A549 (cell line): Measurements from ENCODE around the gene CCDC197. TPM values are rescaled to one million over a fixed set of nuclear protein-coding genes. Genes with fewer than 3 reads are reported as not detected.

Source experiments
- ATAC-seq, 2 experiments: fragments of 200-7000 bp in 1 of 2; fragments of >200 bp in 1 of 2; cut with Nextera tagmentation in 1 of 2; cut with Tn5 transposase in 1 of 2; 3 replicates each; pipeline versions ENCODE4 v1.8.0 to v1.9.1; 2018 to 2020; ENCODE audit warnings: mild to moderate bottlenecking in 1 of 2, moderate library complexity in 1 of 2
- CTCF ChIA-PET: fragments of 300-600 bp; sonication (Branson Sonifier 250); formaldehyde crosslinking; extraction: SDS; loops from one replicate; lab custom pipeline; 2021; ENCODE audit warnings: antibody characterized with exemption, inconsistent platforms; lab: Yijun Ruan, JAX
- POLR2A ChIA-PET: fragments of 350-600 bp; formaldehyde crosslinking; extraction: SDS; loops from one replicate; lab custom pipeline; 2021; ENCODE audit warnings: antibody characterized with exemption, inconsistent platforms; lab: Yijun Ruan, JAX
- DNase-seq, 2 experiments: peaks; one replicate each; pipeline versions ENCODE4 v3.0.0 to v3.0.0-alpha.2; 2011 to 2016; ENCODE audit warnings: low read depth in 1 of 2, low spot score in 1 of 2
- FAIRE-seq: peaks from 2 replicates; lab custom pipeline; 2011; peaks lifted over from hg19 to GRCh38; lab: Jason Lieb, UNC
- H3K27ac ChIP-seq, 2 experiments: fragments of >200 bp; sonication (Bioruptor Twin); formaldehyde crosslinking; 3 replicates each; pipeline ENCODE4 v1.5.1; 2016 to 2017
- H3K4me1 ChIP-seq: fragments of >200 bp; sonication (Bioruptor Twin); formaldehyde crosslinking; 3 replicates; pipeline ENCODE4 v1.6.1; 2016
- H3K4me2 ChIP-seq: fragments of >200 bp; sonication (Bioruptor Twin); formaldehyde crosslinking; 3 replicates; pipeline ENCODE4 v1.6.1; 2016
- H3K4me3 ChIP-seq: fragments of >200 bp; sonication (Bioruptor Twin); formaldehyde crosslinking; 3 replicates; pipeline ENCODE4 v1.5.1; 2016
- H3K9me3 ChIP-seq: fragments of >200 bp; sonication (Bioruptor Twin); formaldehyde crosslinking; 3 replicates; pipeline ENCODE4 v1.6.1; 2016
- BHLHE40 ChIP-seq: IDR thresholded peaks from 2 replicates; pipeline ENCODE4 v1.6.1; 2012; ENCODE audit warnings: low read depth, low read length, inconsistent platforms
- CBX2 ChIP-seq: fragments of 200-600 bp; sonication (generic); IDR thresholded peaks from 2 replicates; pipeline ENCODE4 v1.6.1; 2016; ENCODE audit warnings: low read depth, mild to moderate bottlenecking, borderline replicate concordance
- CHD2 ChIP-seq: fragments of 150-350 bp; IDR thresholded peaks from 2 replicates; pipeline ENCODE4 v1.6.1; 2014; ENCODE audit warnings: low read length; ENCODE audit not compliant: partially characterized antibody
- CHD4 ChIP-seq: fragments of 200-600 bp; sonication (generic); IDR thresholded peaks from 2 replicates; pipeline ENCODE4 v1.6.1; 2016; ENCODE audit warnings: antibody characterized with exemption, mild to moderate bottlenecking, borderline replicate concordance
- FOSB ChIP-seq: fragments of 250-450 bp; sonication (Bioruptor Pico); IDR thresholded peaks from 2 replicates; pipeline ENCODE4 v1.5.0; 2020; ENCODE audit warnings: mild to moderate bottlenecking, moderate library complexity
- HEYL ChIP-seq: fragments of 250-450 bp; sonication (Bioruptor Pico); IDR thresholded peaks from 2 replicates; pipeline ENCODE4 v1.8.0; 2021; ENCODE audit warnings: mild to moderate bottlenecking, moderate library complexity
- HOXB5 ChIP-seq: fragments of 250-450 bp; sonication (Bioruptor Pico); IDR thresholded peaks from 2 replicates; pipeline ENCODE4 v1.5.0; 2020; ENCODE audit warnings: mild to moderate bottlenecking, moderate library complexity
- KDM1A ChIP-seq: fragments of 200-600 bp; sonication (generic); IDR thresholded peaks from 2 replicates; pipeline ENCODE4 v1.6.1; 2016; ENCODE audit warnings: low read depth, mild to moderate bottlenecking
- MAFK ChIP-seq: fragments of 450-650 bp; IDR thresholded peaks from 2 replicates; pipeline ENCODE4 v1.6.1; 2014; ENCODE audit not compliant: partially characterized antibody
- NR3C1 ChIP-seq: fragments of >200 bp; sonication (Bioruptor Twin); formaldehyde crosslinking; IDR thresholded peaks from 3 replicates; pipeline ENCODE4 v1.6.1; 2017
- PHF8 ChIP-seq: fragments of 200-600 bp; sonication (generic); IDR thresholded peaks from 2 replicates; pipeline ENCODE4 v1.6.1; 2016; ENCODE audit warnings: low read depth, mild to moderate bottlenecking, antibody characterized with exemption, moderate library complexity, borderline replicate concordance
- REST ChIP-seq: fragments of 200-600 bp; sonication (generic); IDR thresholded peaks from 2 replicates; pipeline ENCODE4 v1.6.1; 2016; ENCODE audit warnings: antibody characterized with exemption, mild to moderate bottlenecking, moderate library complexity
- TFCP2L1 ChIP-seq: fragments of 250-450 bp; sonication (Bioruptor Pico); IDR thresholded peaks from 2 replicates; pipeline ENCODE4 v1.5.0; 2021; ENCODE audit warnings: mild to moderate bottlenecking
- TP53 ChIP-seq: fragments of 250-450 bp; sonication (Bioruptor Pico); IDR thresholded peaks from 2 replicates; pipeline ENCODE4 v1.5.0; 2021; ENCODE audit warnings: mild to moderate bottlenecking, moderate library complexity
- ZSCAN20 ChIP-seq: fragments of 250-450 bp; sonication (Bioruptor Pico); IDR thresholded peaks from 2 replicates; pipeline ENCODE4 v1.8.0; 2022; ENCODE audit warnings: mild to moderate bottlenecking, moderate library complexity
- WGBS: methylation state at CpG from one replicate; pipeline ENCODE4 v1.1.6; 2017; ENCODE audit errors: missing lambda C conversion rate; 5-methylcytosine and 5-hydroxymethylcytosine counted together
- polyA plus RNA-seq, 4 experiments: library from polyadenylated mRNA; depleted of rRNA in 3 of 4; stranded (reverse); fragments of >200 nt; fragmentation: RNase III in 1 of 4; extraction: RNeasy Plus Mini Kit Qiagen cat#74134 plus additional on column Dnase treatment in 1 of 4; gene quantifications; 2 replicates in 3 of 4; 3 replicates in 1 of 4; pipeline ENCODE4 v1.2.3, GENCODE V29; 2011 to 2017
- TF ChIP-seq, protein P1 (sequence below): fragments of 250-450 bp; sonication (Bioruptor Pico); IDR thresholded peaks from 2 replicates; pipeline ENCODE4 v1.5.0; 2021; ENCODE audit warnings: mild to moderate bottlenecking, moderate library complexity, borderline replicate concordance
- TF ChIP-seq, protein P2 (sequence below): fragments of >200 bp; sonication (Bioruptor Twin); formaldehyde crosslinking; IDR thresholded peaks from 3 replicates; pipeline ENCODE4 v1.6.1; 2016
- TF ChIP-seq, protein P3 (sequence below): IDR thresholded peaks from 2 replicates; pipeline ENCODE4 v1.6.1; 2012

The CCDC197 gene
- polyA plus RNA-seq, 2 of the 4 experiments (the other 2 are of a cell fraction), result not detected

GRCh38 chr14:93997916-93998870 is 1.1 kb downstream of the CCDC197 start:
- FAIRE-seq, result no peak
- no peak for TF ChIP-seq BHLHE40
- TF ChIP-seq MAFK, result peak; percentile 72
- CTCF ChIA-PET, result interaction anchor here (0.6 to 12.5 kb wide), 8 partner anchors 14 to 1348 kb away, joined by 3 to 400 read pairs (median 5); no protein-coding TSS in a partner anchor
- Histone ChIP-seq H3K27ac (no peak overlapping the region), H3K4me2 (no peak overlapping the region), H3K4me1 (peaks cover 12% of the 10 kb centered on the region; the same call in 2 of the 3 replicates), H3K4me3 (no peak overlapping the region), H3K9me3 (no peaks in the 10 kb centered on the region)
- DNase-seq, result no peak
- POLR2A ChIA-PET, result no interaction called here
- WGBS, result 75% methylated on average over 12 of the region's 17 CpGs
- no peak for ATAC-seq

- no peak overlapping the region for H3K4me2 ChIP-seq
- CTCF ChIA-PET, result interaction anchor here (0.6 to 12.5 kb wide), 8 partner anchors 13 to 138 kb away, joined by 3 to 400 read pairs (median 20); no protein-coding TSS in a partner anchor
- H3K27ac ChIP-seq, result no peak overlapping the region
- TF ChIP-seq CHD2 (no peak), REST (no peak), CBX2 (no peak), HEYL (CRISPR knock-in tag) (no peak), PHF8 (no peak), HOXB5 (CRISPR knock-in tag) (no peak)
- TF ChIP-seq, protein P1, sequence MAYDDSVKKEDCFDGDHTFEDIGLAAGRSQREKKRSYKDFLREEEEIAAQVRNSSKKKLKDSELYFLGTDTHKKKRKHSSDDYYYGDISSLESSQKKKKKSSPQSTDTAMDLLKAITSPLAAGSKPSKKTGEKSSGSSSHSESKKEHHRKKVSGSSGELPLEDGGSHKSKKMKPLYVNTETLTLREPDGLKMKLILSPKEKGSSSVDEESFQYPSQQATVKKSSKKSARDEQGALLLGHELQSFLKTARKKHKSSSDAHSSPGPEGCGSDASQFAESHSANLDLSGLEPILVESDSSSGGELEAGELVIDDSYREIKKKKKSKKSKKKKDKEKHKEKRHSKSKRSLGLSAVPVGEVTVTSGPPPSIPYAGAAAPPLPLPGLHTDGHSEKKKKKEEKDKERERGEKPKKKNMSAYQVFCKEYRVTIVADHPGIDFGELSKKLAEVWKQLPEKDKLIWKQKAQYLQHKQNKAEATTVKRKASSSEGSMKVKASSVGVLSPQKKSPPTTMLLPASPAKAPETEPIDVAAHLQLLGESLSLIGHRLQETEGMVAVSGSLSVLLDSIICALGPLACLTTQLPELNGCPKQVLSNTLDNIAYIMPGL (CRISPR knock-in tag), result no peak
- TF ChIP-seq, protein P2, sequence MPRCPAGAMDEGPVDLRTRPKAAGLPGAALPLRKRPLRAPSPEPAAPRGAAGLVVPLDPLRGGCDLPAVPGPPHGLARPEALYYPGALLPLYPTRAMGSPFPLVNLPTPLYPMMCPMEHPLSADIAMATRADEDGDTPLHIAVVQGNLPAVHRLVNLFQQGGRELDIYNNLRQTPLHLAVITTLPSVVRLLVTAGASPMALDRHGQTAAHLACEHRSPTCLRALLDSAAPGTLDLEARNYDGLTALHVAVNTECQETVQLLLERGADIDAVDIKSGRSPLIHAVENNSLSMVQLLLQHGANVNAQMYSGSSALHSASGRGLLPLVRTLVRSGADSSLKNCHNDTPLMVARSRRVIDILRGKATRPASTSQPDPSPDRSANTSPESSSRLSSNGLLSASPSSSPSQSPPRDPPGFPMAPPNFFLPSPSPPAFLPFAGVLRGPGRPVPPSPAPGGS, result no peak
- no peaks in the 10 kb centered on the region for H3K9me3 ChIP-seq
- H3K4me3 ChIP-seq, result no peak overlapping the region
- no peak for DNase-seq
- peaks cover 12% of the 10 kb centered on the region; the same call in 2 of the 3 replicates for H3K4me1 ChIP-seq
- POLR2A ChIA-PET, result interaction anchor here (1.0 kb wide), 1 partner anchor 60 kb away, joined by 3 read pairs; no protein-coding TSS in a partner anchor
- no peak for FAIRE-seq
- 100% methylated on average over 1 of the region's 7 CpGs for WGBS
- no peak for ATAC-seq
Measured at GRCh38 chr14:93998871-93999403, 1.8 kb downstream of the CCDC197 start.

DNA sequence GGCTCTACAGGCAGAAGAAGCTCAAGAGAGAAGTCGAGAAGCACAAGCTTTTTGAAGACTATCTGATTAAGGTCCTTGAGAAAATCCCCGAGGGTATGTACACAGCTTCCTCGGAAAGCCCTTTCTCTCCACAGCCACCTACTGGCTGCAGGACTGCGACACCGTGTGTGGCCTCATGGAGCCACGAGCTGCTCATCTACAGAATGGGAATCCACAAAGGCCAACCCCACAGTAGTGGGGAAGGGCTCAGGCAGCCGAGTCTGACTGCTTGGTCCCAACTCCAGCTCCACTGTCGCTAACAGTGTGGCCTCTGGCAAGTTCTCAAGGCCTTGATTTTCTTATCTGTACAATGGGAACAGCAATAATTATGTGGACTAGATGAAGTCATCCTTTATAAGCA is 2.5 kb downstream of the CCDC197 start:
- Histone ChIP-seq H3K27ac (no peak overlapping the region), H3K4me2 (no peak overlapping the region), H3K4me1 (peaks cover 10% of the 10 kb centered on the region; the same call in 2 of the 3 replicates), H3K9me3 (no peaks in the 10 kb centered on the region), H3K4me3 (no peak overlapping the region)
- ChIA-PET POLR2A (interaction anchor here (1.0 kb wide), 1 partner anchor 60 kb away, joined by 3 read pairs; no protein-coding TSS in a partner anchor), CTCF (interaction anchor here (0.6 to 12.5 kb wide), 12 partner anchors 10 to 370 kb away, joined by 3 to 400 read pairs (median 5); no protein-coding TSS in a partner anchor)
- TF ChIP-seq FOSB (CRISPR knock-in tag) (no peak), BHLHE40 (no peak), KDM1A (no peak), TFCP2L1 (CRISPR knock-in tag) (no peak), NR3C1 (no peak), ZSCAN20 (CRISPR knock-in tag) (no peak), TP53 (no peak), CHD4 (no peak)
- TF ChIP-seq, protein P3, sequence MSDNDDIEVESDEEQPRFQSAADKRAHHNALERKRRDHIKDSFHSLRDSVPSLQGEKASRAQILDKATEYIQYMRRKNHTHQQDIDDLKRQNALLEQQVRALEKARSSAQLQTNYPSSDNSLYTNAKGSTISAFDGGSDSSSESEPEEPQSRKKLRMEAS, result no peak
- ATAC-seq, result no peak
- no peak for DNase-seq
- no peak for FAIRE-seq
- WGBS, result 42% methylated on average over 8 of the region's 8 CpGs
